GM21526 (cell line): ENCODE measurements around the gene SLCO1C1.
"Not testable (repeated sequence)": the region's sequence is repeated elsewhere in the genome, so short reads cannot be mapped to it uniquely, and the experiment has no call there.

Experiments used
- ATAC-seq: cut with Tn5 transposase; IDR thresholded peaks from one replicate; pipeline ENCODE4 v1.9.1; 2021; ENCODE audit warnings: moderate library complexity; ENCODE audit not compliant: unreplicated experiment, low FRiP score

Gene SLCO1C1

GRCh38 chr12:20695232-20695631 lies at the start of gene SLCO1C1:
Gene SLCO1C1 (plus strand): TSS chr12:20695332. CDS start chr12:20699577, 4,245 bp downstream.
- ATAC-seq: no peak

GRCh38 chr12:20646239-20646827 lies 48.8 kb upstream of the SLCO1C1 start:
- peak; percentile 49 for ATAC-seq

- no peak for ATAC-seq
Measured at GRCh38 chr12:20653871-20654270, 41.3 kb upstream of the SLCO1C1 start.

GRCh38 chr12:20656600-20656999 lies 38.5 kb upstream of the SLCO1C1 start:
- ATAC-seq: no peak

GRCh38 chr12:20657496-20657895 lies 37.6 kb upstream of the SLCO1C1 start:
- ATAC-seq: no peak

- no peak for ATAC-seq
Measured at GRCh38 chr12:20681334-20681733, 13.8 kb upstream of the SLCO1C1 start.

- ATAC-seq: no peak
Measured at GRCh38 chr12:20696181-20696905, 1.2 kb downstream of the SLCO1C1 start.

- no peak for ATAC-seq
Measured at GRCh38 chr12:20701106-20701505, 6.0 kb downstream of the SLCO1C1 start.

GRCh38 chr12:20704860-20705259 lies 9.7 kb downstream of the SLCO1C1 start:
- no peak for ATAC-seq

- ATAC-seq: no peak
Measured at GRCh38 chr12:20711846-20712245, 16.7 kb downstream of the SLCO1C1 start.

GRCh38 chr12:20716037-20716436 lies 20.9 kb downstream of the SLCO1C1 start:
- no peak for ATAC-seq

- no peak for ATAC-seq
Measured at GRCh38 chr12:20716985-20717384, 21.9 kb downstream of the SLCO1C1 start.

- no peak for ATAC-seq
Measured at GRCh38 chr12:20718294-20718693, 23.2 kb downstream of the SLCO1C1 start.

GRCh38 chr12:20722142-20722541 lies 27.0 kb downstream of the SLCO1C1 start:
- no peak for ATAC-seq

GRCh38 chr12:20731274-20731673 lies 36.1 kb downstream of the SLCO1C1 start:
- no peak for ATAC-seq

- no peak for ATAC-seq
Measured at GRCh38 chr12:20740972-20741371, 45.8 kb downstream of the SLCO1C1 start.

GRCh38 chr12:20748198-20748597 lies 53.1 kb downstream of the SLCO1C1 start:
- no peak for ATAC-seq

GRCh38 chr12:20751046-20751445 lies 55.9 kb downstream of the SLCO1C1 start:
- ATAC-seq: no peak

GRCh38 chr12:20777420-20777819 lies 82.3 kb downstream of the SLCO1C1 start:
- no peak for ATAC-seq

GRCh38 chr12:20778969-20779368 lies 83.8 kb downstream of the SLCO1C1 start:
- ATAC-seq: no peak

GRCh38 chr12:20779971-20780370 lies 84.8 kb downstream of the SLCO1C1 start:
- not testable (repeated sequence) for ATAC-seq

- not testable (repeated sequence) for ATAC-seq
Measured at GRCh38 chr12:20783796-20784357, 88.7 kb downstream of the SLCO1C1 start.
